ENCODE measurements around the gene RFLNA.

GRCh38 chr12:124296916-124297351 lies 2.0 kb downstream of the RFLNA start:
- no peak for TF ChIP-seq CTCF (IDR thresholded peaks at IDR 0.05; ENCODE audit: poor library complexity)
- no peak for TF ChIP-seq EZH2phosphoT487 (IDR thresholded peaks at IDR 0.05; ENCODE audit: low read depth, severe bottlenecking, unreplicated experiment)
- TF ChIP-seq EZH2 (IDR thresholded peaks at IDR 0.05; ENCODE audit: borderline replicate concordance), result no peak
